Measurements from ENCODE around the gene UNC45A. TPM values are rescaled to one million over a fixed set of nuclear protein-coding genes. Genes with fewer than 3 reads are reported as not detected.

The UNC45A gene
- total and polyA plus RNA-seq, 3 donors from 2014 or later = 48.9 to 59.6 (median 56.9) TPM

DNA sequence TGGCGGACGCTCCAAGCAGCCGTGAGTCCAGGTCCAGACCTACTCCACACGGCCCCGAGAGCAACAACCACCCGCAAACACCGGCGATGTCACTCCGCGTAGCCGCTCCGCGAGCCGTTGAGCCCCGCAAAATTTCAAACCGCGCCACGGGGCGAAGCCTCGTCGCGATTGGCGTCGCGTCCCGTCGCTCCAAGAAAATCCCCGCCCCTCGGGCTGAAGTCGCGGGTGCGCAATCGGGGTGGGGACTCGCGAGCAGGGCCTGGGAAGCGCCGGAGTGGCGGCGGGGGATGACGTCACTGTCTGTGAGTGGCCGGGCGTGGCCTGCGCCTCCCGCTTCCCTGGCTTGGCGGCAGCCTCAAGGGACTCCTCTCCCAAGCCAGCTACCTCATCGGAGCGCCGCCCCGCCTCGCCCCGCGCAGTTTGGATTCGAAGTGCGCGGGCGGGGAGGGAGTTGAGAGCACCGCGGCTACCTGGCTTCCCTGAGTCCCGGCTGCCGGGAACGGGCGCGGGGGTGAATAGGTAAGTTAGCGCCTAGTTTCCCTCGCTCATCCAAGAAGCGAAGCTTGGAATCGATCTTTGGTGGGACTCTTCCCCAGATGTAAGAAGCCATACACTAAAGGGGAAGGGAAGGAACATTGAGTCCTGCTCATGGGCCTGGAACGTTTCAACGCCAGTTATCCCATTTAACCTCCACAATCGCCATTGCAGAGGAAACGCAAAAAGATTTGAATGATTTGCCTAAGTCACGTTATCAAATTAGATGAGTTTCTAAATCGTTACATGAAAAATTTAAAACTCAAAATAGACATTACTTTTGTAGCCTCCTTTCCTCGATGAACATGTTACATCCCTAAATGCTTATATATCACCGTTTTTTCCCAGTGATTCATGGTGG, 59.6 kb downstream of the UNC45A start, which contains the start of gene PRC1:
PRC1 (minus strand) TSS at position 119 of the 895 bp plus-strand sequence; CDS start at position 1, 118 bp downstream.
- no peaks in the 10 kb centered on the region for H3K9me3 ChIP-seq
- 1% methylated on average over 30 to 67 of the region's 75 CpGs for WGBS, 2 donors
- no peaks in the 10 kb centered on the region for H3K27me3 ChIP-seq
- H3K36me3 ChIP-seq (ENCODE audit: low read depth, missing control alignments) = no peaks in the 10 kb centered on the region
- H3K4me1 ChIP-seq = peaks cover 7% of the 10 kb centered on the region
- TF ChIP-seq, protein P1, sequence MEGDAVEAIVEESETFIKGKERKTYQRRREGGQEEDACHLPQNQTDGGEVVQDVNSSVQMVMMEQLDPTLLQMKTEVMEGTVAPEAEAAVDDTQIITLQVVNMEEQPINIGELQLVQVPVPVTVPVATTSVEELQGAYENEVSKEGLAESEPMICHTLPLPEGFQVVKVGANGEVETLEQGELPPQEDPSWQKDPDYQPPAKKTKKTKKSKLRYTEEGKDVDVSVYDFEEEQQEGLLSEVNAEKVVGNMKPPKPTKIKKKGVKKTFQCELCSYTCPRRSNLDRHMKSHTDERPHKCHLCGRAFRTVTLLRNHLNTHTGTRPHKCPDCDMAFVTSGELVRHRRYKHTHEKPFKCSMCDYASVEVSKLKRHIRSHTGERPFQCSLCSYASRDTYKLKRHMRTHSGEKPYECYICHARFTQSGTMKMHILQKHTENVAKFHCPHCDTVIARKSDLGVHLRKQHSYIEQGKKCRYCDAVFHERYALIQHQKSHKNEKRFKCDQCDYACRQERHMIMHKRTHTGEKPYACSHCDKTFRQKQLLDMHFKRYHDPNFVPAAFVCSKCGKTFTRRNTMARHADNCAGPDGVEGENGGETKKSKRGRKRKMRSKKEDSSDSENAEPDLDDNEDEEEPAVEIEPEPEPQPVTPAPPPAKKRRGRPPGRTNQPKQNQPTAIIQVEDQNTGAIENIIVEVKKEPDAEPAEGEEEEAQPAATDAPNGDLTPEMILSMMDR (IDR thresholded peaks at IDR 0.05) = no peak
- TF ChIP-seq POLR2A (IDR thresholded peaks at IDR 0.05) = peak; percentile 4
- DNase-seq = peak; percentile 99
- H3K27ac ChIP-seq = peak within 1 kb of the TSS; percentile 88 to 92
- peak within 1 kb of the TSS; percentile 71 to 93 for H3K4me3 ChIP-seq
- intact Hi-C loops (cut with DNase I; ENCODE audit: low total_unique reads) = no loop called here

DNA sequence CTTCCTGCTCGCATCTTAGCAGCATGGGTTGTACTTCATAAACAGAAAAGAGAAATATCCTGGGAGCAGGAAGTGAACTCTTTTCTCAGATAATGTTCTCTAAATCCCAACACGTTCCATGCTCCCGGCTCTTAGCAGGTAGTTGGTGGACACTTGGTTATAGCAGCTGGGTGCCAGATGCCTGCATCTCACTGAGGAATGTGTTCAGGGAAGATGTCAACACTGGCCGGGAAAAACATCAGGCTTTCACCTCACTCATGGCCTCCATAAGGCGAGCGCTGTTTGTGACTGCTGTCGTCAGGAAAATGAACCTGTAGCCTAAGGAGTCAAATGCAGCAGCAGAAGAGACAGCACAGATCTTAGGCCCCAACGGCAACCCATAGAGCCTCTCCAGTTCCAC, 63.7 kb downstream of the UNC45A start:
- no peak for DNase-seq
- intact Hi-C loops (cut with DNase I; ENCODE audit: low total_unique reads) = no loop called here
- no peaks in the 10 kb centered on the region for H3K36me3 ChIP-seq (ENCODE audit: low read depth, missing control alignments)

DNA sequence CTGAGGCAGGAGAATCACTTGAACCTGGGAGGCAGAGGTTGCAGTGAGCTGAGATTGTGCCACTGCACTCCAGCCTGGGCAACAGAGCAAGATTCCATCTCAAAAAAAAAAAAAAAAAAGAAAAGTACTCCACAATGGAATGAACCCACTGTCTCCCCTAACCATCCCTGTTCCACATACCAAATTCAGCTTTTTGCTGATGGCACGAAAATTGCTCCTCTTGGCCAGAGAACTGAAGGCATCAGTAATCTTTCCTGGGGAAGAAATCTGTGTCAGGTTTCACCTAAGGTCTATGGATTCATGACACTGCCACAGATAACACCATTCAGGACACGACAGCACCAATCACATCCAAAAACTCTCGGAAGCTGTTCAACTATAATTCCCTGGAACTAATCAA, 66.1 kb downstream of the UNC45A start:
- Histone ChIP-seq H3K4me3 (no peak overlapping the region), H3K27me3 (no peaks in the 10 kb centered on the region), H3K27ac (no peak overlapping the region), H3K4me1 (no peaks in the 10 kb centered on the region), H3K9me3 (no peaks in the 10 kb centered on the region), H3K36me3 (ENCODE audit: low read depth, missing control alignments) (no peaks in the 10 kb centered on the region)
- 99 to 100% methylated on average over 3 of the region's 3 CpGs for WGBS, 2 donors
- DNase-seq = no peak
- intact Hi-C loops (cut with DNase I; ENCODE audit: low total_unique reads) = no loop called here
- TF ChIP-seq, protein P1 (IDR thresholded peaks at IDR 0.05) = no peak
- no peak for TF ChIP-seq POLR2A (IDR thresholded peaks at IDR 0.05)

More for the DNA sequence above, 63.7 kb downstream of the UNC45A start:
- Histone ChIP-seq H3K27ac (no peak overlapping the region), H3K4me3 (no peak overlapping the region), H3K9me3 (no peaks in the 10 kb centered on the region), H3K27me3 (no peaks in the 10 kb centered on the region), H3K4me1 (peaks cover 4% of the 10 kb centered on the region)
- WGBS, 2 donors = 89 to 91% methylated on average over 8 of the region's 8 CpGs
- TF ChIP-seq POLR2A (IDR thresholded peaks at IDR 0.05) = no peak
- TF ChIP-seq, protein P1 (IDR thresholded peaks at IDR 0.05) = no peak

Small RNAs within 50 kb of the gene (small RNA-seq; reads per million reads assigned to genes)
- 0 reads per million in 2 donors for gene RF00019

Other genes starting within 250 kb of the UNC45A start
- 1 to 10 TPM; 5.9 to 6.7 TPM for gene BLM, start 217.9 kb upstream of the UNC45A start, total RNA-seq
- 5.8 TPM for gene BLM, start 217.9 kb upstream of the UNC45A start, polyA plus RNA-seq (ENCODE audit: insufficient read depth, low read depth, low replicate concordance)
- gene FURIN, start 66.7 kb upstream of the UNC45A start, total RNA-seq = 10 to 100 TPM; 23.1 to 32.1 TPM
- gene FURIN, start 66.7 kb upstream of the UNC45A start, polyA plus RNA-seq (ENCODE audit: insufficient read depth, low read depth, low replicate concordance) = 21.5 TPM
- gene FES, start 50.8 kb upstream of the UNC45A start, total RNA-seq = 10 to 100 TPM; 18.6 to 23.1 TPM
- gene FES, start 50.8 kb upstream of the UNC45A start, polyA plus RNA-seq (ENCODE audit: insufficient read depth, low read depth, low replicate concordance) = 14.4 TPM
- gene MAN2A2, start 32.0 kb upstream of the UNC45A start, total RNA-seq = 100 to 1,000 TPM; 128 to 151 TPM
- gene MAN2A2, start 32.0 kb upstream of the UNC45A start, polyA plus RNA-seq (ENCODE audit: insufficient read depth, low read depth, low replicate concordance) = 101 TPM
- 10 to 100 TPM; 16.7 to 18.3 TPM for gene HDDC3, start 2.7 kb upstream of the UNC45A start, total RNA-seq
- gene HDDC3, start 2.7 kb upstream of the UNC45A start, polyA plus RNA-seq (ENCODE audit: insufficient read depth, low read depth, low replicate concordance) = 12.1 TPM
- gene RCCD1, start 19.6 kb downstream of the UNC45A start, total RNA-seq = 10 to 100 TPM; 17.5 TPM
- gene RCCD1, start 19.6 kb downstream of the UNC45A start, polyA plus RNA-seq (ENCODE audit: insufficient read depth, low read depth, low replicate concordance) = 21.1 TPM
- 100 to 1,000 TPM in 1 of 2 donors, 10 to 100 TPM in 1; 74.3 to 104 TPM for gene PRC1, start 59.2 kb downstream of the UNC45A start, total RNA-seq
- 111 TPM for gene PRC1, start 59.2 kb downstream of the UNC45A start, polyA plus RNA-seq (ENCODE audit: insufficient read depth, low read depth, low replicate concordance)
- 10 to 100 TPM; 12.6 to 20.6 TPM for gene VPS33B, start 87.3 kb downstream of the UNC45A start, total RNA-seq
- gene VPS33B, start 87.3 kb downstream of the UNC45A start, polyA plus RNA-seq (ENCODE audit: insufficient read depth, low read depth, low replicate concordance) = 16.9 TPM
- 1 to 10 TPM; 1.6 to 1.7 TPM for gene SV2B, start 165.0 kb downstream of the UNC45A start, total RNA-seq
- 1.7 TPM for gene SV2B, start 165.0 kb downstream of the UNC45A start, polyA plus RNA-seq (ENCODE audit: insufficient read depth, low read depth, low replicate concordance)